T-helper 1 cell treated with Interleukin-12 subunit alpha and Interleukin-12 subunit beta and Interleukin-4 antibody, amounts not matched to agents 30 μg/mL and 1 μg/mL, for 36 hours (primary cell): ENCODE results near the gene GNA12.

Experiments
- H3K27ac Mint-ChIP-seq: one replicate; pipeline ENCODE4 v1.8.0; 2021; ENCODE audit warnings: mild to moderate bottlenecking, mixed read lengths
- H3K27me3 Mint-ChIP-seq: one replicate; pipeline ENCODE4 v1.8.0; 2021; ENCODE audit warnings: low read depth, mixed read lengths
- H3K36me3 Mint-ChIP-seq: one replicate; pipeline ENCODE4 v1.8.0; 2021; ENCODE audit warnings: low read depth, mixed read lengths
- H3K4me1 Mint-ChIP-seq: one replicate; pipeline ENCODE4 v1.8.0; 2021; ENCODE audit warnings: low read depth, mixed read lengths
- H3K4me3 Mint-ChIP-seq: one replicate; pipeline ENCODE4 v1.8.0; 2021; ENCODE audit warnings: mild to moderate bottlenecking, moderate library complexity, mixed read lengths
- H3K9me3 Mint-ChIP-seq: one replicate; pipeline ENCODE4 v1.8.0; 2021; ENCODE audit warnings: mixed read lengths

GNA12 gene

GRCh38 chr7:2873686-2874551, 29.8 kb upstream of the GNA12 start:
- Mint-ChIP-seq H3K27me3 (no peaks in the 10 kb centered on the region), H3K36me3 (no peaks in the 10 kb centered on the region), H3K4me3 (no peak overlapping the region), H3K4me1 (peaks cover 52% of the 10 kb centered on the region), H3K9me3 (no peaks in the 10 kb centered on the region), H3K27ac (peak overlapping the region; percentile 51)

GRCh38 chr7:2873146-2873545, 29.0 kb upstream of the GNA12 start:
- H3K27ac Mint-ChIP-seq = no peak overlapping the region

GRCh38 chr7:2872296-2872874, 28.3 kb upstream of the GNA12 start:
- H3K4me1 Mint-ChIP-seq = peaks cover 43% of the 10 kb centered on the region
- H3K4me3 Mint-ChIP-seq = no peak overlapping the region
- no peaks in the 10 kb centered on the region for H3K36me3 Mint-ChIP-seq
- no peaks in the 10 kb centered on the region for H3K9me3 Mint-ChIP-seq
- no peaks in the 10 kb centered on the region for H3K27me3 Mint-ChIP-seq
- H3K27ac Mint-ChIP-seq = peak overlapping the region; percentile 60

More at GRCh38 chr7:2873146-2873545, 29.0 kb upstream of the GNA12 start:
- Mint-ChIP-seq H3K27me3 (no peaks in the 10 kb centered on the region), H3K9me3 (no peaks in the 10 kb centered on the region), H3K36me3 (no peaks in the 10 kb centered on the region), H3K4me3 (no peak overlapping the region), H3K4me1 (peaks cover 44% of the 10 kb centered on the region)

- Mint-ChIP-seq H3K27ac (peak overlapping the region; percentile 83), H3K4me3 (peak overlapping the region; percentile 84), H3K27me3 (no peaks in the 10 kb centered on the region), H3K9me3 (no peaks in the 10 kb centered on the region), H3K4me1 (peaks cover 43% of the 10 kb centered on the region), H3K36me3 (no peaks in the 10 kb centered on the region)
Measured at GRCh38 chr7:2870471-2870931, 26.4 kb upstream of the GNA12 start.

- Mint-ChIP-seq H3K9me3 (no peaks in the 10 kb centered on the region), H3K36me3 (no peaks in the 10 kb centered on the region), H3K27ac (peak overlapping the region; percentile 83), H3K27me3 (no peaks in the 10 kb centered on the region), H3K4me3 (peak overlapping the region; percentile 84), H3K4me1 (peaks cover 42% of the 10 kb centered on the region)
Measured at GRCh38 chr7:2869981-2870380, 25.9 kb upstream of the GNA12 start.

GRCh38 chr7:2866601-2867000, 22.5 kb upstream of the GNA12 start:
- H3K27ac Mint-ChIP-seq = no peak overlapping the region
- H3K4me1 Mint-ChIP-seq = peaks cover 41% of the 10 kb centered on the region
- no peak overlapping the region for H3K4me3 Mint-ChIP-seq
- H3K9me3 Mint-ChIP-seq = no peaks in the 10 kb centered on the region
- peaks cover 2% of the 10 kb centered on the region for H3K36me3 Mint-ChIP-seq
- H3K27me3 Mint-ChIP-seq = no peaks in the 10 kb centered on the region

GRCh38 chr7:2864999-2865670, 21.0 kb upstream of the GNA12 start:
- H3K4me3 Mint-ChIP-seq = peak overlapping the region; percentile 61
- H3K27ac Mint-ChIP-seq = peak overlapping the region; percentile 77
- peaks cover 5% of the 10 kb centered on the region for H3K36me3 Mint-ChIP-seq
- no peaks in the 10 kb centered on the region for H3K9me3 Mint-ChIP-seq
- peaks cover 28% of the 10 kb centered on the region for H3K4me1 Mint-ChIP-seq
- H3K27me3 Mint-ChIP-seq = no peaks in the 10 kb centered on the region

- Mint-ChIP-seq H3K4me3 (peak overlapping the region; percentile 70), H3K9me3 (no peaks in the 10 kb centered on the region), H3K27me3 (no peaks in the 10 kb centered on the region), H3K27ac (peak overlapping the region; percentile 89), H3K36me3 (peaks cover 9% of the 10 kb centered on the region), H3K4me1 (peaks cover 23% of the 10 kb centered on the region)
Measured at GRCh38 chr7:2864204-2864985, 20.3 kb upstream of the GNA12 start.

- H3K4me1 Mint-ChIP-seq = peaks cover 21% of the 10 kb centered on the region
- peak overlapping the region; percentile 70 for H3K4me3 Mint-ChIP-seq
- H3K27me3 Mint-ChIP-seq = no peaks in the 10 kb centered on the region
- H3K36me3 Mint-ChIP-seq = peaks cover 9% of the 10 kb centered on the region
- no peaks in the 10 kb centered on the region for H3K9me3 Mint-ChIP-seq
- H3K27ac Mint-ChIP-seq = peak overlapping the region; percentile 89
Measured at GRCh38 chr7:2863461-2864066, 19.5 kb upstream of the GNA12 start.

GRCh38 chr7:2862831-2863361, 18.8 kb upstream of the GNA12 start:
- no peak overlapping the region for H3K4me3 Mint-ChIP-seq

GRCh38 chr7:2861509-2861908, 17.4 kb upstream of the GNA12 start:
- peaks cover 21% of the 10 kb centered on the region for H3K4me1 Mint-ChIP-seq
- H3K4me3 Mint-ChIP-seq = no peak overlapping the region
- no peaks in the 10 kb centered on the region for H3K9me3 Mint-ChIP-seq
- H3K27ac Mint-ChIP-seq = no peak overlapping the region
- H3K27me3 Mint-ChIP-seq = no peaks in the 10 kb centered on the region
- H3K36me3 Mint-ChIP-seq = peaks cover 9% of the 10 kb centered on the region

More at GRCh38 chr7:2862831-2863361, 18.8 kb upstream of the GNA12 start:
- H3K27me3 Mint-ChIP-seq = no peaks in the 10 kb centered on the region
- H3K9me3 Mint-ChIP-seq = no peaks in the 10 kb centered on the region
- peak overlapping the region; percentile 89 for H3K27ac Mint-ChIP-seq
- peaks cover 21% of the 10 kb centered on the region for H3K4me1 Mint-ChIP-seq
- peaks cover 9% of the 10 kb centered on the region for H3K36me3 Mint-ChIP-seq

- H3K27me3 Mint-ChIP-seq = no peaks in the 10 kb centered on the region
- no peaks in the 10 kb centered on the region for H3K9me3 Mint-ChIP-seq
- peak overlapping the region; percentile 6 for H3K27ac Mint-ChIP-seq
- peaks cover 9% of the 10 kb centered on the region for H3K36me3 Mint-ChIP-seq
- H3K4me1 Mint-ChIP-seq = peaks cover 21% of the 10 kb centered on the region
- H3K4me3 Mint-ChIP-seq = no peak overlapping the region
Measured at GRCh38 chr7:2860627-2861133, 16.6 kb upstream of the GNA12 start.

GRCh38 chr7:2859952-2860351, 15.8 kb upstream of the GNA12 start:
- Mint-ChIP-seq H3K4me3 (no peak overlapping the region), H3K27ac (no peak overlapping the region), H3K36me3 (peaks cover 8% of the 10 kb centered on the region)

More at GRCh38 chr7:2859952-2860351, 15.8 kb upstream of the GNA12 start:
- Mint-ChIP-seq H3K9me3 (no peaks in the 10 kb centered on the region), H3K27me3 (no peaks in the 10 kb centered on the region), H3K4me1 (peaks cover 20% of the 10 kb centered on the region)
